Thymus (tissue), 11 donors: ENCODE data around the gene MED20. TPM values are rescaled to one million over a fixed set of nuclear protein-coding genes. Genes with fewer than 3 reads are reported as not detected.

Experiments
- DNase-seq, 9 donors: peaks; one replicate each; pipeline ENCODE4 v3.0.0-alpha.2; 2013; ENCODE audit warnings: low spot score in 9 of 9, low read depth in 6 of 9, missing footprints in 1 of 9
- H3K27ac ChIP-seq, 2 donors: one replicate each; pipeline ENCODE4 v1.5.1; 2013; ENCODE audit warnings: control low read depth in 1 of 2, low read depth in 1 of 2, low read length in 1 of 2, mild to moderate bottlenecking in 1 of 2, moderate library complexity in 1 of 2
- H3K27me3 ChIP-seq, 2 donors: one replicate each; pipeline ENCODE4 v1.5.1; 2013; ENCODE audit warnings: low read length in 1 of 2; ENCODE audit not compliant: control insufficient read depth in 2 of 2, insufficient read depth in 1 of 2
- H3K36me3 ChIP-seq, 2 donors: one replicate each; pipeline ENCODE4 v1.5.1; 2013; ENCODE audit warnings: low read length in 1 of 2, mild to moderate bottlenecking in 1 of 2, moderate library complexity in 1 of 2; ENCODE audit not compliant: control insufficient read depth in 2 of 2, insufficient read depth in 2 of 2
- H3K4me1 ChIP-seq, 2 donors: one replicate each; pipeline ENCODE4 v1.5.1; 2013; ENCODE audit warnings: low read length in 2 of 2; ENCODE audit not compliant: control insufficient read depth in 2 of 2, insufficient read depth in 2 of 2
- H3K4me3 ChIP-seq, 2 donors: one replicate each; pipeline ENCODE4 v1.5.1; 2013; ENCODE audit warnings: low read length in 2 of 2, control low read depth in 1 of 2, mild to moderate bottlenecking in 1 of 2
- H3K9me3 ChIP-seq, 2 donors: one replicate each; pipeline ENCODE4 v1.5.1; 2013; ENCODE audit warnings: low read length in 1 of 2, mild to moderate bottlenecking in 1 of 2; ENCODE audit not compliant: control insufficient read depth in 2 of 2, insufficient read depth in 1 of 2
- WGBS: extraction: QIAGEN DNeasy Blood & Tissue Kit; methylation state at CpG from one replicate; pipeline ENCODE4 v1.1.7; 2013; 5-methylcytosine and 5-hydroxymethylcytosine counted together
- polyA plus RNA-seq: library from polyadenylated mRNA; stranded (reverse); fragments of 200-250 nt; gene quantifications from one replicate; pipeline ENCODE4 v1.2.3, GENCODE V29; 2013
- total RNA-seq: library from RNA; stranded (reverse); fragments of 120-200 nt; gene quantifications from one replicate; pipeline ENCODE4 v1.2.4, GENCODE V29; 2013
- donor health status: healthy.

MED20 gene
- total and polyA plus RNA-seq, 2 donors = 7.9 to 22.4 TPM

GRCh38 chr6:41895300-41896233 lies 25.4 kb downstream of the MED20 start, which contains the start of gene USP49:
USP49 (minus strand) TSS chr6:41895375; CDS start chr6:41806983, 88,392 bp downstream.
- DNase-seq = peak; percentile 74 to 96 (median 88)

GRCh38 chr6:41894366-41895299 lies 26.3 kb downstream of the MED20 start:
- DNase-seq = peak in 3 of 9 donors; percentile 17 to 49 (median 43)
- 3% methylated on average over 56 of the region's 56 CpGs for WGBS
- peaks cover 12 to 18% of the 10 kb centered on the region in 2 donors for H3K4me1 ChIP-seq
- peak overlapping the region; percentile 14 to 94 for H3K27ac ChIP-seq
- peaks cover 0 to 4% of the 10 kb centered on the region in 2 donors for H3K36me3 ChIP-seq
- H3K27me3 ChIP-seq = no peaks in the 10 kb centered on the region
- H3K9me3 ChIP-seq = no peaks in the 10 kb centered on the region
- peak overlapping the region; percentile 70 to 96 for H3K4me3 ChIP-seq

More at GRCh38 chr6:41895300-41896233, 25.4 kb downstream of the MED20 start, which contains the start of gene USP49:
- H3K4me3 ChIP-seq = peak within 1 kb of the TSS; percentile 70 to 96
- H3K9me3 ChIP-seq = no peaks in the 10 kb centered on the region
- H3K4me1 ChIP-seq = peaks cover 12 to 18% of the 10 kb centered on the region in 2 donors
- H3K27me3 ChIP-seq = no peaks in the 10 kb centered on the region
- H3K36me3 ChIP-seq = peaks cover 0 to 11% of the 10 kb centered on the region in 2 donors
- peak within 1 kb of the TSS; percentile 91 to 94 for H3K27ac ChIP-seq
- WGBS = under 1% methylated on average over 55 of the region's 55 CpGs

GRCh38 chr6:41892921-41893564 lies 27.9 kb downstream of the MED20 start:
- no peaks in the 10 kb centered on the region for H3K9me3 ChIP-seq

GRCh38 chr6:41887331-41887751 lies 33.6 kb downstream of the MED20 start:
- 88% methylated on average over 4 of the region's 4 CpGs for WGBS
- DNase-seq = no peak
- H3K27ac ChIP-seq = no peak overlapping the region

More at GRCh38 chr6:41892921-41893564, 27.9 kb downstream of the MED20 start:
- Histone ChIP-seq H3K27me3 (no peaks in the 10 kb centered on the region), H3K4me1 (peaks cover 12 to 18% of the 10 kb centered on the region in 2 donors), H3K36me3 (peaks cover 0 to 4% of the 10 kb centered on the region in 2 donors), H3K4me3 (peak overlapping the region in 1 of 2 donors; percentile 7), H3K27ac (no peak overlapping the region)
- WGBS = 69% methylated on average over 4 of the region's 4 CpGs
- peak in 2 of 9 donors; percentile 5 to 42 for DNase-seq

GRCh38 chr6:41885930-41886329 lies 35.0 kb downstream of the MED20 start:
- 96% methylated on average over 1 of the region's 1 CpG for WGBS
- H3K4me1 ChIP-seq = no peaks in the 10 kb centered on the region
- H3K4me3 ChIP-seq = no peak overlapping the region
- H3K9me3 ChIP-seq = no peaks in the 10 kb centered on the region
- no peak overlapping the region for H3K27ac ChIP-seq
- DNase-seq = no peak
- H3K27me3 ChIP-seq = no peaks in the 10 kb centered on the region
- peaks cover 0 to 6% of the 10 kb centered on the region in 2 donors for H3K36me3 ChIP-seq

More at GRCh38 chr6:41887331-41887751, 33.6 kb downstream of the MED20 start:
- H3K9me3 ChIP-seq = no peaks in the 10 kb centered on the region
- no peak overlapping the region for H3K4me3 ChIP-seq
- no peaks in the 10 kb centered on the region for H3K4me1 ChIP-seq
- no peaks in the 10 kb centered on the region for H3K27me3 ChIP-seq
- H3K36me3 ChIP-seq = peaks cover 0 to 7% of the 10 kb centered on the region in 2 donors

- no peaks in the 10 kb centered on the region for H3K9me3 ChIP-seq
These were observed 36.0 kb downstream of the MED20 start for GRCh38 chr6:41884957-41885356.

GRCh38 chr6:41881506-41881905 lies 39.4 kb downstream of the MED20 start:
- Histone ChIP-seq H3K4me1 (no peaks in the 10 kb centered on the region), H3K9me3 (no peaks in the 10 kb centered on the region), H3K27ac (no peak overlapping the region), H3K27me3 (no peaks in the 10 kb centered on the region), H3K36me3 (peaks cover 0 to 3% of the 10 kb centered on the region in 2 donors), H3K4me3 (no peak overlapping the region)
- no peak for DNase-seq
- WGBS = 100% methylated on average over 1 of the region's 1 CpG

More at GRCh38 chr6:41884957-41885356, 36.0 kb downstream of the MED20 start:
- peaks cover 0 to 3% of the 10 kb centered on the region in 2 donors for H3K36me3 ChIP-seq
- 96% methylated on average over 5 of the region's 5 CpGs for WGBS
- H3K27me3 ChIP-seq = no peaks in the 10 kb centered on the region
- no peak overlapping the region for H3K4me3 ChIP-seq
- H3K27ac ChIP-seq = no peak overlapping the region
- DNase-seq = no peak
- H3K4me1 ChIP-seq = no peaks in the 10 kb centered on the region

GRCh38 chr6:41878961-41879405 lies 42.0 kb downstream of the MED20 start:
- H3K36me3 ChIP-seq = no peaks in the 10 kb centered on the region
- no peak overlapping the region for H3K27ac ChIP-seq
- no peaks in the 10 kb centered on the region for H3K27me3 ChIP-seq
- no peaks in the 10 kb centered on the region for H3K4me1 ChIP-seq
- no peak for DNase-seq
- no peak overlapping the region for H3K4me3 ChIP-seq
- WGBS = 97% methylated on average over 5 of the region's 5 CpGs
- H3K9me3 ChIP-seq = no peaks in the 10 kb centered on the region
